Adrenal gland (tissue), 12 donors: Measurements from ENCODE around the gene SH3BP1. TPM values are rescaled to one million over a fixed set of nuclear protein-coding genes. Genes with fewer than 3 reads are reported as not detected.

Experiments used
- DNase-seq, 7 donors: peaks; one replicate each; pipeline ENCODE4 v3.0.0-alpha.2; 2019 to 2020
- H3K27ac ChIP-seq, 5 donors: fragments of 200-600 bp; sonication (generic) in 4 of 5; 1 replicate in 3 of 5; 2 replicates in 2 of 5; pipeline versions ENCODE4 v1.5.1 to v1.8.0; 2016 to 2020; ENCODE audit warnings: mild to moderate bottlenecking in 1 of 5
- H3K27me3 ChIP-seq: fragments of 200-600 bp; 2 replicates; pipeline ENCODE4 v1.8.0; 2021
- H3K36me3 ChIP-seq, 2 donors: fragments of 200-600 bp; replicated peaks in 1 of 2; 1 replicate in 1 of 2; 2 replicates in 1 of 2; pipeline versions ENCODE4 v1.5.1 to v1.8.0; 2018 to 2022
- H3K4me1 ChIP-seq, 2 donors: fragments of 200-600 bp; replicated peaks in 1 of 2; 1 replicate in 1 of 2; 2 replicates in 1 of 2; pipeline versions ENCODE4 v1.5.1 to v1.8.0; 2018 to 2021
- H3K4me3 ChIP-seq, 4 donors: fragments of 200-600 bp; sonication (generic) in 3 of 4; one replicate each; pipeline ENCODE4 v1.5.1; 2016 to 2018
- H3K9me3 ChIP-seq, 3 donors: fragments of 200-600 bp; sonication (generic) in 1 of 3; replicated peaks in 1 of 3; 1 replicate in 2 of 3; 2 replicates in 1 of 3; pipeline versions ENCODE4 v1.5.1 to v1.8.0; 2016 to 2021
- CTCF ChIP-seq, 6 experiments: fragments of 450-650 bp in 4 of 6; fragments of 200-600 bp in 2 of 6; sonication (generic) in 1 of 6; IDR thresholded peaks; 1 replicate in 5 of 6; 2 replicates in 1 of 6; pipeline versions ENCODE4 v1.5.1 to v1.8.0; 2016 to 2021; ENCODE audit warnings: antibody characterized with exemption in 6 of 6, mild to moderate bottlenecking in 2 of 6, moderate library complexity in 1 of 6
- POLR2A ChIP-seq, 2 donors: fragments of 450-650 bp; IDR thresholded peaks; one replicate each; pipeline ENCODE4 v1.6.1; 2017; ENCODE audit warnings: antibody characterized with exemption in 2 of 2, mild to moderate bottlenecking in 2 of 2, moderate library complexity in 1 of 2
- WGBS, 4 donors: extraction: QIAGEN DNeasy Blood & Tissue Kit in 2 of 4; methylation state at CpG; one replicate each; pipeline versions ENCODE4 v1.1.5 to v1.1.7; 2013 to 2017; 5-methylcytosine and 5-hydroxymethylcytosine counted together
- intact Hi-C, 2 donors: fragments of 100-400 bp; cut with DNase I; formaldehyde crosslinking; loops; one replicate each; pipeline versions ENCODE4 v1.14.1 to v1.15.0; 2022 to 2023
- polyA plus RNA-seq, 3 donors: library from polyadenylated mRNA; stranded (reverse); fragments of 200-250 nt in 2 of 3; fragments of 350-450 nt in 1 of 3; fragmentation: Illumina TruSeq in 1 of 3; extraction: RNeasy Lipid Tissue Mini Kit (QIAGEN cat#74804) in 1 of 3; gene quantifications; one replicate each; pipeline ENCODE4 v1.2.3, GENCODE V29; 2013 to 2014
- total RNA-seq, 9 donors: library from RNA; depleted of rRNA in 4 of 9; stranded (reverse); fragments of >200 nt in 4 of 9; fragments of 120-200 nt in 1 of 9; fragmentation: NEBNext Ultra II Directional in 1 of 9; extraction: Animal tissue kit (Norgen Biotek cat#: 25700) in 1 of 9; gene quantifications; one replicate each; pipeline versions ENCODE4 v1.1.0 to v1.2.4, GENCODE V29; 2013 to 2023
- donor health status: healthy with polysubstance abuse.
- donor health status: Bipolar disorder and iron deficiency.
- donor health status: DM: yes; HTN: yes; CAD: no.
- donor health status: DM: no; HTN: no; CAD: no.
- donor health status: DM: no; HTN: no; CAD: no.
- donor health status: DM: yes; HTN: yes; CAD: no.

SH3BP1 gene
- total and polyA plus RNA-seq, 12 donors = 2.4 to 27.3 (median 10.1) TPM

- H3K36me3 ChIP-seq = peaks cover 0 to 25% of the 10 kb centered on the region in 2 donors
Measured at GRCh38 chr22:37629928-37630327, 9.5 kb upstream of the SH3BP1 start.

GRCh38 chr22:37630839-37631435, 8.5 kb upstream of the SH3BP1 start:
- Histone ChIP-seq H3K4me3 (no peak overlapping the region), H3K4me1 (peaks cover 18 to 42% of the 10 kb centered on the region in 2 donors), H3K27me3 (no peaks in the 10 kb centered on the region), H3K9me3 (no peaks in the 10 kb centered on the region), H3K36me3 (peaks cover 0 to 25% of the 10 kb centered on the region in 2 donors), H3K27ac (peak overlapping the region in 2 of 5 donors; percentile 81 to 92)
- TF ChIP-seq POLR2A (IDR thresholded peaks at IDR 0.05) (no peak), CTCF (IDR thresholded peaks at IDR 0.05) (no peak)
- intact Hi-C loops = no loop called here
- WGBS, 4 donors = 93 to 98% (median 95%) methylated on average over 8 to 9 of the region's 9 CpGs
- DNase-seq = peak in 1 of 7 donors; percentile 73

More at GRCh38 chr22:37629928-37630327, 9.5 kb upstream of the SH3BP1 start:
- Histone ChIP-seq H3K4me3 (no peak overlapping the region), H3K4me1 (peaks cover 18 to 37% of the 10 kb centered on the region in 2 donors), H3K9me3 (no peaks in the 10 kb centered on the region), H3K27ac (no peak overlapping the region), H3K27me3 (no peaks in the 10 kb centered on the region)
- no peak for TF ChIP-seq CTCF (IDR thresholded peaks at IDR 0.05)
- TF ChIP-seq POLR2A (IDR thresholded peaks at IDR 0.05) = no peak
- intact Hi-C loops = no loop called here
- WGBS, 4 donors = 71 to 91% (median 85%) methylated on average over 1 to 10 of the region's 10 CpGs
- DNase-seq = no peak

- Histone ChIP-seq H3K9me3 (no peaks in the 10 kb centered on the region), H3K4me1 (peaks cover 18 to 40% of the 10 kb centered on the region in 2 donors), H3K27me3 (no peaks in the 10 kb centered on the region), H3K36me3 (peaks cover 0 to 25% of the 10 kb centered on the region in 2 donors), H3K4me3 (no peak overlapping the region), H3K27ac (peak overlapping the region in 2 of 5 donors; percentile 81 to 92)
- WGBS, 4 donors = 82 to 92% (median 85%) methylated on average over 9 to 19 of the region's 19 CpGs
- TF ChIP-seq POLR2A (IDR thresholded peaks at IDR 0.05) = no peak
- no peak for TF ChIP-seq CTCF (IDR thresholded peaks at IDR 0.05)
- no peak for DNase-seq
- intact Hi-C loops = no loop called here
Measured at GRCh38 chr22:37631448-37632173, 7.9 kb upstream of the SH3BP1 start.

- Histone ChIP-seq H3K4me1 (peaks cover 18 to 32% of the 10 kb centered on the region in 2 donors), H3K9me3 (no peaks in the 10 kb centered on the region), H3K27ac (peak overlapping the region in 4 of 5 donors; percentile 63 to 92 (median 78)), H3K36me3 (peaks cover 0 to 25% of the 10 kb centered on the region in 2 donors), H3K27me3 (no peaks in the 10 kb centered on the region), H3K4me3 (no peak overlapping the region)
- no peak for TF ChIP-seq CTCF (IDR thresholded peaks at IDR 0.05)
- no peak for TF ChIP-seq POLR2A (IDR thresholded peaks at IDR 0.05)
- WGBS, 4 donors = 66 to 90% (median 74%) methylated on average over 2 to 14 of the region's 14 CpGs
- intact Hi-C loops = no loop called here
- no peak for DNase-seq
Measured at GRCh38 chr22:37632174-37633088, 7.0 kb upstream of the SH3BP1 start.
